Neural progenitor cell (in vitro differentiated cells): ENCODE results near the gene OR52N5. TPM values are rescaled to one million over a fixed set of nuclear protein-coding genes. Genes with fewer than 3 reads are reported as not detected.

Experiments
- DNase-seq: peaks from one replicate; pipeline ENCODE4 v3.0.0-alpha.2; 2016; ENCODE audit warnings: low spot score
- H2AFZ ChIP-seq: fragments of 200-600 bp; sonication (generic); replicated peaks from 2 replicates; pipeline ENCODE4 v1.6.1; 2016; ENCODE audit warnings: antibody characterized with exemption
- H3F3A ChIP-seq: fragments of 200-600 bp; sonication (generic); 2 replicates; pipeline ENCODE4 v1.6.1; 2016; ENCODE audit warnings: antibody characterized with exemption, low read depth
- H3K27ac ChIP-seq: fragments of 200-600 bp; sonication (generic); 2 replicates; pipeline ENCODE4 v1.5.1; 2016; ENCODE audit warnings: mild to moderate bottlenecking
- H3K27me3 ChIP-seq: fragments of 200-600 bp; sonication (generic); 2 replicates; pipeline ENCODE4 v1.6.1; 2016; ENCODE audit warnings: mild to moderate bottlenecking, moderate library complexity
- H3K36me3 ChIP-seq: fragments of 200-600 bp; sonication (generic); 2 replicates; pipeline ENCODE4 v1.5.1; 2016
- H3K4me1 ChIP-seq: fragments of 200-600 bp; sonication (generic); 2 replicates; pipeline ENCODE4 v1.6.1; 2016; ENCODE audit warnings: mixed run types
- H3K4me2 ChIP-seq: fragments of 200-600 bp; sonication (generic); 2 replicates; pipeline ENCODE4 v1.6.1; 2016
- H3K4me3 ChIP-seq: fragments of 200-600 bp; sonication (generic); 2 replicates; pipeline ENCODE4 v1.5.1; 2016
- H3K79me2 ChIP-seq: fragments of 200-600 bp; sonication (generic); 2 replicates; pipeline ENCODE4 v1.6.1; 2016; ENCODE audit warnings: low read depth
- H3K9ac ChIP-seq: fragments of 200-600 bp; sonication (generic); 2 replicates; pipeline ENCODE4 v1.6.1; 2016
- H3K9me3 ChIP-seq: fragments of 200-600 bp; sonication (generic); 2 replicates; pipeline ENCODE4 v1.5.1; 2016; ENCODE audit warnings: low read depth
- H4K20me1 ChIP-seq: fragments of 200-600 bp; sonication (generic); 2 replicates; pipeline ENCODE4 v1.6.1; 2016; ENCODE audit warnings: low read depth
- H3K27ac Mint-ChIP-seq: 3 replicates; pipeline ENCODE4 v1.8.0; 2021; ENCODE audit warnings: mixed read lengths
- H3K27me3 Mint-ChIP-seq: 2 replicates; pipeline ENCODE4 v1.8.0; 2022; ENCODE audit warnings: low read depth, mild to moderate bottlenecking, inconsistent platforms, moderate library complexity, mixed read lengths; ENCODE audit not compliant: insufficient read depth
- H3K36me3 Mint-ChIP-seq: 3 replicates; pipeline ENCODE4 v1.8.0; 2021; ENCODE audit warnings: mixed read lengths
- H3K4me1 Mint-ChIP-seq: 3 replicates; pipeline ENCODE4 v1.8.0; 2021; ENCODE audit warnings: mixed read lengths
- H3K4me3 Mint-ChIP-seq: 3 replicates; pipeline ENCODE4 v1.8.0; 2021; ENCODE audit warnings: mild to moderate bottlenecking, moderate library complexity, mixed read lengths
- H3K9me3 Mint-ChIP-seq: 3 replicates; pipeline ENCODE4 v1.8.0; 2020; ENCODE audit warnings: mixed read lengths
- CTCF ChIP-seq: fragments of 200-600 bp; sonication (generic); IDR thresholded peaks from 2 replicates; pipeline ENCODE4 v1.5.1; 2017; ENCODE audit warnings: antibody characterized with exemption, mild to moderate bottlenecking
- EZH2 ChIP-seq: fragments of 200-600 bp; sonication (generic); IDR thresholded peaks from 2 replicates; pipeline ENCODE4 v1.6.1; 2017; ENCODE audit warnings: antibody characterized with exemption, mild to moderate bottlenecking, moderate library complexity
- EZH2phosphoT487 ChIP-seq: fragments of 200-600 bp; sonication (generic); IDR thresholded peaks from 2 replicates; pipeline ENCODE4 v1.6.1; 2017; ENCODE audit warnings: antibody characterized with exemption
- total RNA-seq: library from RNA; depleted of rRNA; stranded (reverse); fragments of >200 nt; gene quantifications from 2 replicates; pipeline ENCODE4 v1.2.3, GENCODE V29; 2015; ENCODE audit warnings: low replicate concordance

The OR52N5 gene
- total RNA-seq, 1 donor from 2014 or later = not detected

- no peaks in the 10 kb centered on the region for H3K9me3 ChIP-seq
- no peak within 1 kb of the TSS for H3K4me3 ChIP-seq
- no peaks in the 10 kb centered on the region for H3K9me3 Mint-ChIP-seq
Observed at GRCh38 chr11:5753943-5754342, 29.2 kb downstream of the OR52N5 start, which contains the start of gene OR52N4. Gene OR52N4 (plus strand): TSS chr11:5754243. CDS start chr11:5754741, 498 bp downstream.

GRCh38 chr11:5749836-5750235 lies 33.3 kb downstream of the OR52N5 start:
- TF ChIP-seq EZH2phosphoT487 (no peak), CTCF (no peak), EZH2 (no peak)
- H4K20me1 ChIP-seq = no peaks in the 10 kb centered on the region
- no peaks in the 10 kb centered on the region for H3K27me3 Mint-ChIP-seq
- no peak overlapping the region for H3K4me3 Mint-ChIP-seq
- H3K79me2 ChIP-seq = no peaks in the 10 kb centered on the region
- no peak overlapping the region for H3K27ac ChIP-seq
- DNase-seq = no peak
- H3K27me3 ChIP-seq = no peaks in the 10 kb centered on the region
- H3K9ac ChIP-seq = no peak overlapping the region
- no peaks in the 10 kb centered on the region for H3K36me3 Mint-ChIP-seq
- H3K4me2 ChIP-seq = no peak overlapping the region
- no peaks in the 10 kb centered on the region for H3K4me1 ChIP-seq
- no peaks in the 10 kb centered on the region for H3K4me1 Mint-ChIP-seq
- no peaks in the 10 kb centered on the region for H3K36me3 ChIP-seq
- H2AFZ ChIP-seq = no peak overlapping the region
- H3F3A ChIP-seq = no peaks in the 10 kb centered on the region
- H3K9me3 Mint-ChIP-seq = no peaks in the 10 kb centered on the region
- no peak overlapping the region for H3K4me3 ChIP-seq
- no peak overlapping the region for H3K27ac Mint-ChIP-seq
- no peaks in the 10 kb centered on the region for H3K9me3 ChIP-seq

More at GRCh38 chr11:5753943-5754342, 29.2 kb downstream of the OR52N5 start, which contains the start of gene OR52N4:
- DNase-seq = no peak
- Mint-ChIP-seq H3K27me3 (no peaks in the 10 kb centered on the region), H3K4me3 (no peak within 1 kb of the TSS), H3K27ac (no peak within 1 kb of the TSS), H3K36me3 (no peaks in the 10 kb centered on the region), H3K4me1 (no peaks in the 10 kb centered on the region)
- Histone ChIP-seq H2AFZ (no peak within 1 kb of the TSS), H3F3A (no peaks in the 10 kb centered on the region), H3K4me1 (no peaks in the 10 kb centered on the region), H3K9ac (no peak within 1 kb of the TSS), H4K20me1 (no peaks in the 10 kb centered on the region), H3K36me3 (no peaks in the 10 kb centered on the region), H3K27me3 (no peaks in the 10 kb centered on the region), H3K27ac (no peak within 1 kb of the TSS), H3K79me2 (no peaks in the 10 kb centered on the region), H3K4me2 (no peak within 1 kb of the TSS)
- TF ChIP-seq EZH2 = no peak
- no peak for TF ChIP-seq CTCF
- no peak for TF ChIP-seq EZH2phosphoT487

GRCh38 chr11:5746614-5747013 lies 36.5 kb downstream of the OR52N5 start:
- Mint-ChIP-seq H3K27me3 (no peaks in the 10 kb centered on the region), H3K4me1 (no peaks in the 10 kb centered on the region), H3K27ac (no peak overlapping the region), H3K4me3 (no peak overlapping the region), H3K9me3 (no peaks in the 10 kb centered on the region), H3K36me3 (no peaks in the 10 kb centered on the region)
- Histone ChIP-seq H3K4me3 (no peak overlapping the region), H3K27ac (no peak overlapping the region), H3K79me2 (no peaks in the 10 kb centered on the region), H3K27me3 (no peaks in the 10 kb centered on the region), H3K36me3 (no peaks in the 10 kb centered on the region), H3K9me3 (no peaks in the 10 kb centered on the region), H4K20me1 (no peaks in the 10 kb centered on the region), H3K4me2 (no peak overlapping the region), H3F3A (no peaks in the 10 kb centered on the region), H3K9ac (no peak overlapping the region), H2AFZ (no peak overlapping the region), H3K4me1 (no peaks in the 10 kb centered on the region)
- TF ChIP-seq EZH2phosphoT487 (no peak), CTCF (no peak), EZH2 (no peak)
- no peak for DNase-seq
